DMS 273 treated with DMSO at 0.1 percent for 48 hours (cell line): ENCODE data around the gene TRIP4.
A peak's percentile ranks its signal among the peaks of the same experiment; 100 is the strongest.

Experiments used
- DNase-seq: peaks from one replicate; lab custom pipeline; 2025; lab: John Stamatoyannopoulos, UW

TRIP4 gene

GRCh38 chr15:64447536-64448315 lies 60.1 kb downstream of the TRIP4 start:
- no peak for DNase-seq

- peak; percentile 6 for DNase-seq
Observed at GRCh38 chr15:64452988-64453688, 65.5 kb downstream of the TRIP4 start.

- no peak for DNase-seq
Observed at GRCh38 chr15:64453689-64454037, 66.0 kb downstream of the TRIP4 start.

GRCh38 chr15:64454282-64454681 lies 66.6 kb downstream of the TRIP4 start:
- no peak for DNase-seq

- DNase-seq = no peak
Observed at GRCh38 chr15:64455961-64456371, 68.3 kb downstream of the TRIP4 start.

- DNase-seq = no peak
Observed at GRCh38 chr15:64456634-64457108, 69.0 kb downstream of the TRIP4 start.

- no peak for DNase-seq
Observed at GRCh38 chr15:64459066-64459781, 71.6 kb downstream of the TRIP4 start.

GRCh38 chr15:64460206-64460723 lies 72.6 kb downstream of the TRIP4 start, which contains the start of gene ZNF609:
TSS of gene ZNF609 (plus strand) at chr15:64460578. CDS start at chr15:64499420, 38,842 bp downstream.
- DNase-seq = peak; percentile 69

GRCh38 chr15:64460724-64461720 lies 73.4 kb downstream of the TRIP4 start:
- peak; percentile 18 for DNase-seq

- no peak for DNase-seq
Observed at GRCh38 chr15:64461721-64462162, 74.1 kb downstream of the TRIP4 start.

- DNase-seq = no peak
Observed at GRCh38 chr15:64462492-64462891, 74.9 kb downstream of the TRIP4 start.

GRCh38 chr15:64464276-64465005 lies 76.8 kb downstream of the TRIP4 start:
- no peak for DNase-seq

GRCh38 chr15:64466408-64467141 lies 78.9 kb downstream of the TRIP4 start:
- DNase-seq = no peak

- no peak for DNase-seq
Observed at GRCh38 chr15:64472161-64472560, 84.5 kb downstream of the TRIP4 start.

GRCh38 chr15:64474846-64475245 lies 87.2 kb downstream of the TRIP4 start:
- DNase-seq = no peak

- no peak for DNase-seq
Observed at GRCh38 chr15:64476550-64476949, 88.9 kb downstream of the TRIP4 start.

- no peak for DNase-seq
Observed at GRCh38 chr15:64478863-64479262, 91.2 kb downstream of the TRIP4 start.

- no peak for DNase-seq
Observed at GRCh38 chr15:64480891-64481290, 93.3 kb downstream of the TRIP4 start.

GRCh38 chr15:64483749-64484148 lies 96.1 kb downstream of the TRIP4 start:
- DNase-seq = no peak

- DNase-seq = no peak
Observed at GRCh38 chr15:64485796-64486195, 98.2 kb downstream of the TRIP4 start.
